Measurements from ENCODE around the gene AFP.

The AFP gene

DNA sequence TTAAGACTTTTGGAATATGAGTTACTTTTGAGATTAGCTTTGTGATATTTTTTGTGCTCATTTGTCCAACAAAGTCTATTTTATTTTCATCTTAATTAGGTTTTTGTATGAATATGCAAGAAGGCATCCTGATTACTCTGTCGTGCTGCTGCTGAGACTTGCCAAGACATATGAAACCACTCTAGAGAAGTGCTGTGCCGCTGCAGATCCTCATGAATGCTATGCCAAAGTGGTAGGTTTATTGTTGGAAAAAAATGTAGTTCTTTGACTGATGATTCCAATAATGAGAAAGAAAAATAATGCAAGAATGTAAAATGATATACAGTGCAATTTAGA is 21.1 kb upstream of the AFP start:
- DNase-seq (ENCODE audit: low read depth in 2 of 2) = no peak

DNA sequence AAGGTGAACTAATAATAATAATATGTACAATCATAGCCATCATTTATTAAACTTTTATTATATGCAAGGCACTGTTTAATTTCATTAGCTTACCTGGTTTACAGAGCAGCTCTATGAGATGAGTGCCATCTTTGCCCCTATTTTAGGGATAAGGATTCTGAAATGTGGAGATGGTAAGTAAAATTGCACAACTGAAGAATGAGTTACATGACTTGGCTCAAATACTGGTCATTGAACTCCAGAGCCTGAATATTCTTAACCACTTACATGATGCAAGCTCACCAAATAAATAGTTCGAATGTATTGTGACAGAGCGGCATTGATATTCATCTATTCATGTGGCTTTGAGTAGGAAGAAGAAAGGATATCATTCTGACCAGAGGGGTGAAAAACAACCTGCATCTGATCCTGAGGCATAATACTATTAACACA is 20.2 kb upstream of the AFP start:
- no peak for DNase-seq (ENCODE audit: low read depth in 2 of 2)

DNA sequence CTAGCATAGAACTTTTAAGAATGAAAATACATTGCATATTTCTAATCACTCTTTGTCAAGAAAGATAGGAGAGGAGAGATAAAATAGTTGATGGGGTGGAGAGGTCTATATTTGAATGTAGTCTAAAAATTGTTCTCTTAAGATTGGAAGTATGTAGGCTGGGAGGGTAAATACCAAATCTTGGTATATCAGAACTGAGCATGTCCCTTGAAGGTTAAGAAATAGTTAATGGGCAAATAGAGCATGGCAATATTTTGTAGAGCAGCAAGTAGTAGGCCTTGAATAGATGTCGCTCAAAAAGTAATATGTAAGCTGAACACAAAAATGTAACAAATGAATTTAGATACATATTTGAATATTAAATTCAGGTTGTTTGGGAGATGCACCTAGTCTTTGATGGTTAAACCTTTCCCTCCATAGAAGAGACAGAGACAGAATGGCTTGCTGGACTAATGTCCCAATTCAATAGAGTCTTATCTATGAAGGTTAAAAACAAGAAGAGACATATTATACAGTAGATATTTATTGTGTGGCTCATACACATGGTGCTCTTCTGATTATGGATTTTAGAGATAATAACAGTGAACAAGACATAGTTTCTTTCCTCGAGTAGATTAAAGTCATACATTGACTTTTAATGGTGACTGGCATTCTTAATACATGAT is 19.5 kb upstream of the AFP start:
- no peak for DNase-seq (ENCODE audit: low read depth in 2 of 2)

DNA sequence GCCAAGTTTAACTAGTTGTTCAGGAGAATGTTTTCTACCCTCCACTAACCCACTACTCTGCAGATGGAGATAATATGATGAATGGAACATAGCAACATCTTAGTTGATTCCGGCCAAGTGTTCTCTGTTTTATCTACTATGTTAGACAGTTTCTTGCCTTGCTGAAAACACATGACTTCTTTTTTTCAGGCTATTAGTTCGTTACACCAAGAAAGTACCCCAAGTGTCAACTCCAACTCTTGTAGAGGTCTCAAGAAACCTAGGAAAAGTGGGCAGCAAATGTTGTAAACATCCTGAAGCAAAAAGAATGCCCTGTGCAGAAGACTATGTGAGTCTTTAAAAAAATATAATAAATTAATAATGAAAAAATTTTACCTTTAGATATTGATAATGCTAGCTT is 18.7 kb upstream of the AFP start:
- DNase-seq (ENCODE audit: low read depth in 2 of 2) = no peak

DNA sequence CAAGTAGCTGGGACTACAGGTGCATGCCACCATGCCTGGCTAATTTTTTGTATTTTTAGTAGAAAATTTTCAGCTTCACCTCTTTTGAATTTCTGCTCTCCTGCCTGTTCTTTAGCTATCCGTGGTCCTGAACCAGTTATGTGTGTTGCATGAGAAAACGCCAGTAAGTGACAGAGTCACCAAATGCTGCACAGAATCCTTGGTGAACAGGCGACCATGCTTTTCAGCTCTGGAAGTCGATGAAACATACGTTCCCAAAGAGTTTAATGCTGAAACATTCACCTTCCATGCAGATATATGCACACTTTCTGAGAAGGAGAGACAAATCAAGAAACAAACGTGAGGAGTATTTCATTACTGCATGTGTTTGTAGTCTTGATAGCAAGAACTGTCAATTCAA is 18.0 kb upstream of the AFP start:
- DNase-seq (ENCODE audit: low read depth in 2 of 2) = no peak

DNA sequence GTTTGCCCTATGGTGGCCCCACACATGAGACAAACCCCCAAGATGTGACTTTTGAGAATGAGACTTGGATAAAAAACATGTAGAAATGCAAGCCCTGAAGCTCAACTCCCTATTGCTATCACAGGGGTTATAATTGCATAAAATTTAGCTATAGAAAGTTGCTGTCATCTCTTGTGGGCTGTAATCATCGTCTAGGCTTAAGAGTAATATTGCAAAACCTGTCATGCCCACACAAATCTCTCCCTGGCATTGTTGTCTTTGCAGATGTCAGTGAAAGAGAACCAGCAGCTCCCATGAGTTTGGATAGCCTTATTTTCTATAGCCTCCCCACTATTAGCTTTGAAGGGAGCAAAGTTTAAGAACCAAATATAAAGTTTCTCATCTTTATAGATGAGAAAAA is 17.3 kb upstream of the AFP start:
- DNase-seq (ENCODE audit: low read depth in 2 of 2) = no peak

DNA sequence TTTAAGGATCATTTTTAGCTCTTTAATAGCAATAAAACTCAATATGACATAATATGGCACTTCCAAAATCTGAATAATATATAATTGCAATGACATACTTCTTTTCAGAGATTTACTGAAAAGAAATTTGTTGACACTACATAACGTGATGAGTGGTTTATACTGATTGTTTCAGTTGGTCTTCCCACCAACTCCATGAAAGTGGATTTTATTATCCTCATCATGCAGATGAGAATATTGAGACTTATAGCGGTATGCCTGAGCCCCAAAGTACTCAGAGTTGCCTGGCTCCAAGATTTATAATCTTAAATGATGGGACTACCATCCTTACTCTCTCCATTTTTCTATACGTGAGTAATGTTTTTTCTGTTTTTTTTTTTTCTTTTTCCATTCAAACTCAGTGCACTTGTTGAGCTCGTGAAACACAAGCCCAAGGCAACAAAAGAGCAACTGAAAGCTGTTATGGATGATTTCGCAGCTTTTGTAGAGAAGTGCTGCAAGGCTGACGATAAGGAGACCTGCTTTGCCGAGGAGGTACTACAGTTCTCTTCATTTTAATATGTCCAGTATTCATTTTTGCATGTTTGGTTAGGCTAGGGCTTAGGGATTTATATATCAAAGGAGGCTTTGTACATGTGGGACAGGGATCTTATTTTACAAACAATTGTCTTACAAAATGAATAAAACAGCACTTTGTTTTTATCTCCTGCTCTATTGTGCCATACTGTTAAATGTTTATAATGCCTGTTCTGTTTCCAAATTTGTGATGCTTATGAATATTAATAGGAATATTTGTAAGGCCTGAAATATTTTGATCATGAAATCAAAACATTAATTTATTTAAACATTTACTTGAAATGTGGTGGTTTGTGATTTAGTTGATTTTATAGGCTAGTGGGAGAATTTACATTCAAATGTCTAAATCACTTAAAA is 16.6 kb upstream of the AFP start:
- no peak for DNase-seq (ENCODE audit: low read depth in 2 of 2)

DNA sequence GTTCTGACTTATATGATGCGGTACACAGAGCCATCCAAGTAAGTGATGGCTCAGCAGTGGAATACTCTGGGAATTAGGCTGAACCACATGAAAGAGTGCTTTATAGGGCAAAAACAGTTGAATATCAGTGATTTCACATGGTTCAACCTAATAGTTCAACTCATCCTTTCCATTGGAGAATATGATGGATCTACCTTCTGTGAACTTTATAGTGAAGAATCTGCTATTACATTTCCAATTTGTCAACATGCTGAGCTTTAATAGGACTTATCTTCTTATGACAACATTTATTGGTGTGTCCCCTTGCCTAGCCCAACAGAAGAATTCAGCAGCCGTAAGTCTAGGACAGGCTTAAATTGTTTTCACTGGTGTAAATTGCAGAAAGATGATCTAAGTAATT is 15.4 kb upstream of the AFP start:
- no peak for DNase-seq (ENCODE audit: low read depth in 2 of 2)

DNA sequence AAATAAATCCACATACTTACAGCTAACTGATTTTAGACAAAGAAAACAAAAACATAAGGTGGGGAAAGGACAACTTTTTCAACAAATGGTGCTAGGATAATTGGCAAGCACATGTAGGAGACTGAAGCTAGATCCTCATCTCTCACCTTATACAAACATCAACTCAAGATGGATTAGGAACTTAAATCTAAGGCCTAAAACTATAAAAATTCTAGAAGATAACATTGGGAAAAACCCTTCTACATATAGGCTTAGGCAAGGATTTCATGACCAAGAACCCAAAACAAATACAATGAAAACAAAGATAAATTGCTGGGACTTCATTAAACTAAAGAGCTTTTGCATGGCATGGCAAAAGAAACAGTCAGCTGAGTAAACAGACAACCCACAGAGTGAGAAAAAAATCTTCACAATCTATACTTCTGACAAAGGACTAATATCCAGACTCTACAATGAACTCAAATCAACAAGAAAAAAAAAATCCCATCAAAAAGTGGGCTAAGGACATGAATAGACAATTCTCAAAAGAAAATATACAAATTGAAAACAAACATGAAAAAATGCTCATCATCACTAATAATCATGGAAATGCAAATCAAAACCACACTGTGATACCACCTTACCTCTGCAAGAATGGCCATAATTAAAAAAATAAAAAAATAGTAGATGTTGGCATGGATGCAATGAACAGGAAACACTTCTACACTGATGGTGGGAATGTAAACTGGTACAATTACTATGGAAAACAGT is 14.1 kb upstream of the AFP start:
- no peak for DNase-seq (ENCODE audit: low read depth in 2 of 2)

DNA sequence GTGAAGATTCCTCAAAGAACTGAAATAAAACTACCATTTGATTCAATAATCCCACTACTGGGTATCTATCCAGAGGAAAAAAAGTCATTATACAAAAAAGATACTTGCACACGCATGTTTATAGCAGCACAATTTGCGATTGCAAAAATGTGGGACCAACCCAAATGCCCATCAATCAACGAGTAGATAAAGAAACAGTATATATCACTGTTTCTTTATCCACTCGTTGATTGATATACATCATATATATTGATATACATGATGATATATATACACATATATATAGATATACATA is 13.6 kb upstream of the AFP start:
- no peak for DNase-seq (ENCODE audit: low read depth in 2 of 2)

DNA sequence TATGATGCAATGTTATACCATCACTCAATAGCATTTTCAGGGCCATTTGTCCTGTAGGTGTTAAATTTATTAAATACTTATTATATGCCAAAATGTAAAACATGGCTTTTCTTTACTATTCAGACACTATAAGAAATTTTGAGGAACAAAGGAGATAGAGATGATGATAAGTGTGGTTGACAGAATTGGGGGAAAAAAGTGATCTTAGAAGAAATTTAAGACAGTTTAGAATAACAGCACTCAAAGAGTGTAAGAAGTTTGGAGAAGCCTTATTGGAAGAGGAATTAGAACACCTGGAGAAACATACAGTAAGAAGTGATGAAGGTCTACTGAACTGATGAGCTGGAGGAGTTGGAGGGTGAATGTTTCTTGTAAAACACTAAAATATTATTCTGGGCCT is 12.8 kb upstream of the AFP start:
- DNase-seq (ENCODE audit: low read depth in 2 of 2) = no peak

DNA sequence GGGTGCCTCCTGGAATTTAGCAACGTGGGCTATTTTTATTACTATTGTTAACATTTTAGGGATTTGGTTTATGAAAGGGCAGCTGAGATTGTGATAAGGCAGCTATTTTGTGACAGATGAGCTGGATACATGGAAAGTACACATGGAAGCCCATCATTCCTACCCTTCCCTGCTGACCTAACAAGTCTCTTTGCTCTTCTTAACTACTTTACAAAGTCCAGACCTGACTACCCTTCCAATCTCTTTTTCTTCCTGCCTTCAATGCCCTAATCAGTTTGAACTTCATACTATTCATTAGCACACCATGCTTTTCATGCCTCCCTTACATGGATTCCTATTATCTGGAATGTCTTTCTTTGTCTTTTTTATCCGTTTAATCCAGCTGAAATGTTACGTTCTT is 9.4 kb upstream of the AFP start:
- DNase-seq (ENCODE audit: low read depth in 2 of 2) = no peak

DNA sequence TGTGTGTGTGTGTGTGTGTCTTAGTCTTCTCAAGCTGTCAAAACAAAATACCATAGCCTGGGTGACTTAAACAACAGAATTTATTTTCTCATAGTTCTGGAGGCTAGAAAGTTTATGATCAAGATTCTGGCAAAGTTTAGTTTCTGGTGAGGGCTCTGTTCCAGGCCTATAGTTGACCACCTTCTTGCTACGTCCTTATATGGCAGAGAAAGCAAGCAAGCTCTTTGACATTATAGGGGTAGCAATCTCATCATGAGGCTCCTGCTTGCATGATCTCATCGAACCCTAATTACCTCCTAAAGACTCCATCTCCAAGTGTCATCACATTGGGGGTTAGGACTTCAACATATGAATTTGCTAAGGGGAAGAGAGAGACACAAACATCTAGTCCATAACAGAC is 6.9 kb upstream of the AFP start:
- DNase-seq (ENCODE audit: low read depth in 2 of 2) = no peak

DNA sequence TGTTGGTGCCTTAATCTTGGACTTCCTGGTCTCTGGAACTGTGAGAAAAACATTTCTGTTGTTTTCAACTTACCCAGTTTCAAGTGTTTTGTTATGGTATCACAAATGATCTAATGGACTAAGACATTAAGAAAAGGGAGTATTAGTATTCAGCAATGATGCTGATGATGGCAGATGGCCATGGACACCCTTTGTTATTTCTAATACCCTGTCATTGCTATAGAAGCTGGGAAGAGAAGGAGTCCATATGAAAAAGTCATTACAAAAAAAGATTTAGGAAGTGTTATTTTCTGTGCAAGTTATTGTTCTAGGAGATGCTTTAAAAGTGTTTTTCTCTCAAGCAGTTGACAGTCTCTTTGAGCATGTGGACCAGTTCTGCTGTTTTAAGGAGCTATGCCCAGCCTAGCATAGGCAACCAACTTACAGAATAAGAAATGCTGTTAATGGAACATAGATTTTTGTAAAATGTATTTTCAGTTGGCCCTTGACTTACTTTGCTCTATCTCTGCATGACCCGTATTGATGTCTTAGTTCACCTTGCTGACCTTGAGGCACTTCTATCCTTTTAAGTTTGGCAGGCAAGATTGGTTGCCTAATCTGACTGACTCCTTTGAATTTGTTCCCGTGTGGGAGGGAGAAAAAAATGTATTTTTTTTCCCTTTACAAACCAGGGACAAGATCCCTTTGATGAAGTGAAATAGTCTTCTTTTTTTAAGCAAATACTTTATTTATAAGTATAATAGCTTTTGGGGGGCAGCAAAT is 6.0 kb upstream of the AFP start:
- no peak for DNase-seq (ENCODE audit: low read depth in 2 of 2)

DNA sequence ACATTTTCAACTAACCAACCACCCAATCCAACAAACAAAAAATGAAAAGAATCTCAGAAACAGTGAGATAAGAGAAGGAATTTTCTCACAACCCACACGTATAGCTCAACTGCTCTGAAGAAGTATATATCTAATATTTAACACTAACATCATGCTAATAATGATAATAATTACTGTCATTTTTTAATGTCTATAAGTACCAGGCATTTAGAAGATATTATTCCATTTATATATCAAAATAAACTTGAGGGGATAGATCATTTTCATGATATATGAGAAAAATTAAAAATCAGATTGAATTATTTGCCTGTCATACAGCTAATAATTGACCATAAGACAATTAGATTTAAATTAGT is 4.2 kb upstream of the AFP start:
- no peak for DNase-seq (ENCODE audit: low read depth in 2 of 2)

DNA sequence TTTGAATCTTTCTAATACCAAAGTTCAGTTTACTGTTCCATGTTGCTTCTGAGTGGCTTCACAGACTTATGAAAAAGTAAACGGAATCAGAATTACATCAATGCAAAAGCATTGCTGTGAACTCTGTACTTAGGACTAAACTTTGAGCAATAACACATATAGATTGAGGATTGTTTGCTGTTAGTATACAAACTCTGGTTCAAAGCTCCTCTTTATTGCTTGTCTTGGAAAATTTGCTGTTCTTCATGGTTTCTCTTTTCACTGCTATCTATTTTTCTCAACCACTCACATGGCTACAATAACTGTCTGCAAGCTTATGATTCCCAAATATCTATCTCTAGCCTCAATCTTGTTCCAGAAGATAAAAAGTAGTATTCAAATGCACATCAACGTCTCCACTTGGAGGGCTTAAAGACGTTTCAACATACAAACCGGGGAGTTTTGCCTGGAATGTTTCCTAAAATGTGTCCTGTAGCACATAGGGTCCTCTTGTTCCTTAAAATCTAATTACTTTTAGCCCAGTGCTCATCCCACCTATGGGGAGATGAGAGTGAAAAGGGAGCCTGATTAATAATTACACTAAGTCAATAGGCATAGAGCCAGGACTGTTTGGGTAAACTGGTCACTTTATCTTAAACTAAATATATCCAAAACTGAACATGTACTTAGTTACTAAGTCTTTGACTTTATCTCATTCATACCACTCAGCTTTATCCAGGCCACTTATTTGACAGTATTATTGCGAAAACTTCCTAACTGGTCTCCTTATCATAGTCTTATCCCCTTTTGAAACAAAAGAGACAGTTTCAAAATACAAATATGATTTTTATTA is 3.6 kb upstream of the AFP start:
- no peak for DNase-seq (ENCODE audit: low read depth in 2 of 2)

DNA sequence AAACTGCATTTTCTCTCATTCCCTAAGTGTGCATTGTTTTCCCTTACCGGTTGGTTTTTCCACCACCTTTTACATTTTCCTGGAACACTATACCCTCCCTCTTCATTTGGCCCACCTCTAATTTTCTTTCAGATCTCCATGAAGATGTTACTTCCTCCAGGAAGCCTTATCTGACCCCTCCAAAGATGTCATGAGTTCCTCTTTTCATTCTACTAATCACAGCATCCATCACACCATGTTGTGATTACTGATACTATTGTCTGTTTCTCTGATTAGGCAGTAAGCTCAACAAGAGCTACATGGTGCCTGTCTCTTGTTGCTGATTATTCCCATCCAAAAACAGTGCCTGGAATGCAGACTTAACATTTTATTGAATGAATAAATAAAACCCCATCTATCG is 2.9 kb upstream of the AFP start:
- no peak for DNase-seq (ENCODE audit: low read depth in 2 of 2)

DNA sequence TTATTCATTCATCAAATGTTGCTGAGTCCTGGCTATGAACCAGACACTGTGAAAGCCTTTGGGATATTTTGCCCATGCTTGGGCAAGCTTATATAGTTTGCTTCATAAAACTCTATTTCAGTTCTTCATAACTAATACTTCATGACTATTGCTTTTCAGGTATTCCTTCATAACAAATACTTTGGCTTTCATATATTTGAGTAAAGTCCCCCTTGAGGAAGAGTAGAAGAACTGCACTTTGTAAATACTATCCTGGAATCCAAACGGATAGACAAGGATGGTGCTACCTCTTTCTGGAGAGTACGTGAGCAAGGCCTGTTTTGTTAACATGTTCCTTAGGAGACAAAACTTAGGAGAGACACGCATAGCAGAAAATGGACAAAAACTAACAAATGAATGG is 1.7 kb upstream of the AFP start:
- DNase-seq (ENCODE audit: low read depth in 2 of 2) = no peak

DNA sequence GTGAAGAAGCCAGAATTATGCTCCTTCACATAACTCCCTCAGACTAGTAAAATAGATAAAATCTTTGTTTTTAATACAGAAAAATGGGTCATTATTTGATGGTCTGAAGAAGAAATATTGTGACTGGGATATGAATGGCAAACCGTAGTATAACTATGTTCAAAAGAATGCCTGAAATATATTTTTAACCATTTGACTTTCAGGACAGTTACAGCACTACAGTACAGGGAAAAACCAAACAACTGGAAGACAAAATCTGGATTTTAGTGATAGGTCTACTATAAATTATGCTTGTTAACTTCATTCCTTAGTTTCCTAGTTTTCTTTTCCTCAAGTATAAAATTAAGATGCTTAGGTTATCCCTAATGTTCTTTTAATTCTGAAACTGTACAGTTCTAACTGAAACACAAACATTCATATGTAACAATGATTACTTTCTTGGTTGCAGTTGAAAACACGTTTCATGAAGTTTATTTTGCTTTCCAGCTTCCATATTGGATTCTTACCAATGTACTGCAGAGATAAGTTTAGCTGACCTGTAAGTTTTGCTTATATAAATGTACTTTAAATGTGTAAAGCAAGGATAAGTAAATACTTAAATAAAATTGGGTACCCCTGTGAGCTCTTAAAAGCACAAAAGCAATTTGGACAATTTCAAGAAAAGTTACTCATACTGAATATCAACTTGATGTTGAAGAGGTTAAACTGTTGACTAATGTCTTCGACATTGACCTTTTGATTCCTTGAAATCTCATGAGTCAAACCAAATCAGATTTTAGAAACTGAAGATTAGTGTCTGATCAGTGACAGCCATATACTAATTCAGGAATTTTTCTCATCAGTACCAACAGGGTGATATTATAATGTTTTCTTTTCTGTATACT is 895 bp downstream of the AFP start:
- no peak for DNase-seq (ENCODE audit: low read depth in 2 of 2)

DNA sequence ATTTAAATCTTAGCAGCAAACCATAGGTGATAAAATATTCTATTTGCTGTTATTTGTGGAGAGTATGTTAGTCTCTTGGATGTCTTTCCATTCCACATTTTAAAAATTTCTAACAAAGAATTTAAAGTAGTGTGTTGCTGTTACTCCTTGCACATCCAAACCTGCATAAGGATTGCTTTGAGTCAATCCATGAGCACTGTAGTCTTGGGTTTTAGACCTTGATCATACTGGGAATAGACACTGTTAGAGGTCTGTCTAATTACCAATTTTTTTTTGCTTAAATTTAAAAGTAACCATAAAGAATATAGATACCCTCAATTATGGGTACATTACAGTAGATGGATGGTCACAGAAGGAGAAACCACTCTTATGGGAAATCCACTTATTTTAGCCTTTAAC is 1.5 kb downstream of the AFP start:
- DNase-seq (ENCODE audit: low read depth in 2 of 2) = no peak

DNA sequence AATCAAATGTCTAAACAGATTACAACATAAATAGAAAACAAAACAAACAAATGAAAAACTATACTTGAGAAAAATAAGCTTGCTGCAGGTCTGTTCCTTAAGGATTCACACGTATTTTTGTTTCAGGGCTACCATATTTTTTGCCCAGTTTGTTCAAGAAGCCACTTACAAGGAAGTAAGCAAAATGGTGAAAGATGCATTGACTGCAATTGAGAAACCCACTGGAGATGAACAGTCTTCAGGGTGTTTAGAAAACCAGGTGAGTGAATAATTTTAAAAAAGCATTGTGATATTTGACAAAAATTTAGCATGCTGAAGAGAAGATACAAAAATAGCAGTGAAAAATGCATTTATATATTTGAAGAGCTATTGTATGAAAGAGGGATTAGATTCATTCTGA is 2.0 kb downstream of the AFP start:
- DNase-seq (ENCODE audit: low read depth in 2 of 2) = no peak
